Activated CD4-positive, alpha-beta T cell treated with anti-CD3 and anti-CD28 coated beads, Interleukin-2, Interleukin-4, amounts not matched to agents 100 ng/mL and 50 ng/mL, durations not matched to agents 16 hours and 8 hours (primary cell): ENCODE measurements around the gene FYB1.
A peak's percentile ranks its signal among the peaks of the same experiment; 100 is the strongest.
"Not testable (repeated sequence)": the region's sequence is repeated elsewhere in the genome, so short reads cannot be mapped to it uniquely, and the experiment has no call there.

Experiments
- DNase-seq: peaks from one replicate; pipeline ENCODE4 v3.0.0-alpha.2; 2020; ENCODE audit warnings: low spot score

Gene FYB1, protein sequence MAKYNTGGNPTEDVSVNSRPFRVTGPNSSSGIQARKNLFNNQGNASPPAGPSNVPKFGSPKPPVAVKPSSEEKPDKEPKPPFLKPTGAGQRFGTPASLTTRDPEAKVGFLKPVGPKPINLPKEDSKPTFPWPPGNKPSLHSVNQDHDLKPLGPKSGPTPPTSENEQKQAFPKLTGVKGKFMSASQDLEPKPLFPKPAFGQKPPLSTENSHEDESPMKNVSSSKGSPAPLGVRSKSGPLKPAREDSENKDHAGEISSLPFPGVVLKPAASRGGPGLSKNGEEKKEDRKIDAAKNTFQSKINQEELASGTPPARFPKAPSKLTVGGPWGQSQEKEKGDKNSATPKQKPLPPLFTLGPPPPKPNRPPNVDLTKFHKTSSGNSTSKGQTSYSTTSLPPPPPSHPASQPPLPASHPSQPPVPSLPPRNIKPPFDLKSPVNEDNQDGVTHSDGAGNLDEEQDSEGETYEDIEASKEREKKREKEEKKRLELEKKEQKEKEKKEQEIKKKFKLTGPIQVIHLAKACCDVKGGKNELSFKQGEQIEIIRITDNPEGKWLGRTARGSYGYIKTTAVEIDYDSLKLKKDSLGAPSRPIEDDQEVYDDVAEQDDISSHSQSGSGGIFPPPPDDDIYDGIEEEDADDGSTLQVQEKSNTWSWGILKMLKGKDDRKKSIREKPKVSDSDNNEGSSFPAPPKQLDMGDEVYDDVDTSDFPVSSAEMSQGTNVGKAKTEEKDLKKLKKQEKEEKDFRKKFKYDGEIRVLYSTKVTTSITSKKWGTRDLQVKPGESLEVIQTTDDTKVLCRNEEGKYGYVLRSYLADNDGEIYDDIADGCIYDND

DNA sequence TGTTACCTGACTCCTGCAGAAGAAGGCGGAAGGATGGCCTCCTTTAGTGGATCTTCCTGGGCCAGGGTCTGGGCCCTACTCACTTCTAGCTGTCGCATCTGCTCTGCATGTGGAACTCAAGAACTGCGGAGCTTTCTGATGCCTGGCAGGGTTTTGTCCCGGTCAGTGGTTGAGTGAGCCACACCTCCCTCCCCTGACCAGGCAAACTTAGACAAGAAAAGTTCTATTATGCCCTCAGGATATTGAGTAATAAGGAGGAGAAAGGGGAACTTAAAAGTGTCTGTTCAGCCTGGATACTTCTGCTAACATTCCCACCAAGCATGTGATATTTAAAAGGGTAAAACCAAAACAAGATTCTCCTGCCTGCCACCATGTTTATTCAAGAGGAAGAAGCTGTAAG, at the start of gene FYB1:
FYB1 (minus strand) TSS at position 127 of the 400 bp plus-strand sequence. CDS start 16,603 bp downstream, outside the sequence.
- no peak for DNase-seq

DNA sequence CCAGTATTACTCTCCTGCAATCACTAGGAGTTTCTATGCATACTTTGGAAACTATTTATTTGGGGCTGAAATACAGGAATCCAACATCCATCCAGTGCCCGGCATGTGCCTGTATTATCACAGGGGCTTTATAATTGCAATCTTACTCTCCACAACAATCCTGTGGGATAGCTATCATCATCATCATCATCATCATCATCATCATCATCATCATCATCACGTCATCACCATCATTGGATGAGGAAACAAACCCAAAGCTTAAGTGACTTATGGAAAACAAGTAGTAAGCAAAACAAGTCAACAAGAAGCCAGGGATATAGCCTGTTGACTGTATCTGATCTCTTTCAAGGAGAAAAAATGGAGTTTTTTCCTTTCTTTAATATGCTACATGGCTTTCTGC, 47.8 kb upstream of the FYB1 start:
- no peak for DNase-seq

DNA sequence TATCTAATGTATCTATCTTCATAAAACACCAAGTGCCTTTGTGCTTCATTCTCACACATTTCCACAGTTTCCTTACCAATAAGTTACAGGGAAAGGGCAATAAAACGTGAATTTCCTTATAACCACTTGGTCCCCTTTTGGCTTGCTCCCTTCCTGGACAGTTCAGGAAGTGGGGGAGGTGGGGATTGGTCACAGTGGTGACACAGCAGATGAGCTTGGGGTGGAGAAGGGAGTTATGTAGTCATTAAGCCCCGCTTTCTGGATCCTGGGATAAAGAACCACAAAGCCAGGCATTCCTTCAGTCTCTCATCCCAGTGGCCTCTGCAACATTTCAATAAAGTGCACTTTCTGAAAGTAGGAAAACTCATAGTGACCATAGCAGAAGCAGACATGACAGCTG, 47.1 kb upstream of the FYB1 start:
- DNase-seq, result no peak

DNA sequence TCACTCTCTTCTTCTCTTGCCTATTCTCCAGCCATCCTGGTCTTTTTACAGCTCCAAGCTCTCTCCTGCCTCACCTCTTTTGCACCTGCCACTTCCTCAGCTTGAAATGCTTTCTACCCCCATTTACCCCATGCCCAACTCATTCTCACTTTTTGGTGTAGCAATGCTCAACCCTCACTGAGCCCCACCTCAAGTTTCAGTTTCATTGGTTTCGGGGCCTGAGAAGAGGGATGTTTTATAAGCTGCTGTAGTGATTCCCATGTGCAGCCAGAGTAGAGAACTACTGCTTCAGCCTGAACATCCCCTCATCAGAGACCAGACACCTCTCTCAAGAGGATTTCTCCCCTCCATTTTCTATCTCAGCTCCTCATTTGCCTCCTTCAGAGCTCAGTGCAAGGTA, 45.2 kb upstream of the FYB1 start:
- peak; percentile 59 for DNase-seq

DNA sequence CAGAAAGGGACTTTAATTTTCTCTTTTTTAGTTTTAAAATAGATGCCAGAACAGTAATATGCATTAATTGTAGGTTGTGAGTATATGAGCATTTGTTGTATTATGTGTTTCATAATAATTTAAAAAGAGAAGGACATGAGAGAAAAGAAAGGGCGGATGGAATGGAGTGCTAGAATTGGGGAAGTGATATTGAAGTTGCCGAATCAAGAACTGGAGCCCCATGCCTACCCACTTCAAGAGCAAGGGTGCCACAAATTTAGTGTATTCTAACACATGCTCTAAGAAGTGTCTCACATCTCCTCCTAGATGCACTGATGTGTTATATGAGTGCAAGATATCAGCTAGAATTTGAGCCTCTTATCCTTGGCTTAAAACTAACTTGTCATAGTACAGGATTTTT, 43.6 kb upstream of the FYB1 start:
- no peak for DNase-seq

DNA sequence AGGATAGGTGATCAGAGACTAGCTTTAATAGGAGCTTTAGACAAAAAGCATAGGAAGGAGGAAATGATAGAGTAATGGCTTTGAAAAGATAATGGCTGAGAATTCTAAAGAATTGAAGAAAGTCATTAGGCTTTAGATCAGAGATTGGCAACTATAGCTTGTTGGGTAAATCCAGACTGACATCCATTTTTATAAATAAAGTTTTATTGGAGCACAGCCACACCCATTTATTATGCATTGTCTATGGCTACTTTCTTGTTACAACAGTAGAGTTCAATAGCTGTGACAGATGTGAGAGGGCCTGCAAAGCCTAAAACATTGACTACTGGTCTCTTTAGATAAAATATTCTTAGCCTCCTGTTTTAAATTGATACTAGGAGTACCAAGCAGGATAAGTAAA, 40.7 kb upstream of the FYB1 start:
- DNase-seq, result no peak

DNA sequence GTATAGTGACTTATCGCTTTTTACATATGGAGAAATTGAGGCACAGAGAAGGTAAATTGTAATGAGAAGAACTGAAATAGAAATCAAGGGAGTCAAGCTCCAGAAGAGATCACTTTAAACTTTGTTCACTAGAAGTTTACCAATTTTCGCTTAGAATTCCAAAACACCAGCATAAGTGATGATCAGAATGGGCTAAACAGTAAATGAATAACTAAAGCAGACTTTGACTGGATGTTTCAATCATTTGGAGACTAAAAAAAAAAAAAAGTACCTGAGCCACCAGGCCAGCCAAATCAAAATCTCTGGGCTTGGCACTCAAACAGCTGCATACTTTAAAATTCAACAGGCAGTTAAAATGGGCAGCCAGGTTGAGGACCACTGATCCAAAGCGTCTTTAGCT, 38.2 kb upstream of the FYB1 start:
- DNase-seq, result no peak

DNA sequence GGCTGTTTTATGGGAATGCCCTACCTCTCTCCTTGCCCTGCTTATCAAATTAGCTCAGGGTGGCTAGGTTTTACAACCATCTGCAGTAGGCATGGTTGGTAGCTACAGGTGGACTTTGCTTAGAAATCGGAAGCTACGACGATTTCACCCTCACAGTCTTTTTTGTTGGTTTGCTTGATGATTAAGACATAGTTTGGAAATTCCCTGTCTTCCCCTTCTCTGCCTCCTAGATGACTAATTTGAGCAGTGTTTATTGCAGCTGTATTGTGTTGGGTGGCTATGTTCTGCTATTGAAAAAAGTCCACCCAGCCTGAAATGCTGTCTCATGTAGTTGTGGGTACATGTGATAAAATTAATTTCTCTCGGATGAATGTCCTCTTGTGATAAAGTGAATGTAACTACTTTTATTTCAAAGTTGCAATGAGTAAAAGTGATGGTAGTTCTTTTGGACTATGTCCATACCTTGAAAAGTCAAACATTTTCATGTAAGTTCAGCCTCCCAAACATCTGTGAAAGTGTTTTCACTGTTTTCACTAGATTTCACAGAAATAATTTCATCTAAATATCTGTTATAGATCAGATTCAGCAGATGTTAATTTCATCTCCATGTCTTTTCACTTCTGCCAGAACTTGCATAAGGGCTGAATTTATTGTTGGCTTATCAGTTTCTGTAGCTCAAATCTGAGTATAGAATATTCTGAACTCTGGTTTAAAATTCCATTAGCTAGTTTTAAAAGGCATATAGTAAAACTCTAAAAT, 37.3 kb upstream of the FYB1 start:
- peak; percentile 68 for DNase-seq

DNA sequence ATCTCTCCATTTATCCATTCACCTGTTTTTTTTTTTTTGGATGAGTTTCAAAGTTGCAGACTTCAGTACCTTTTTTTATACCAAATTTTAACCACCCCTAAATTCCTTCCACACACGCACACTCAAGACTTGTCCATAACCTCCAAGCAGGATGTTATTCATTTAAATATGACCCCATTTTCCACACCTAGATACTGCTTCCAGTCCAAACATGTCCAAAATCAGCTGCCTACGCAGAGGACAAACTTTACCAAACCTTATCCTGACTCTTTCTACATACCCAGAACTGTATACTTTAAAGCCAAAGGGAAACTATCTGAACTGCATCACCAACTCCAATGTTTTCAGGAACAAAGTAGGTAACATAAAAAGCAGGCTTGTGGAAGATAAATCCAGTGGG, 36.0 kb upstream of the FYB1 start:
- no peak for DNase-seq

DNA sequence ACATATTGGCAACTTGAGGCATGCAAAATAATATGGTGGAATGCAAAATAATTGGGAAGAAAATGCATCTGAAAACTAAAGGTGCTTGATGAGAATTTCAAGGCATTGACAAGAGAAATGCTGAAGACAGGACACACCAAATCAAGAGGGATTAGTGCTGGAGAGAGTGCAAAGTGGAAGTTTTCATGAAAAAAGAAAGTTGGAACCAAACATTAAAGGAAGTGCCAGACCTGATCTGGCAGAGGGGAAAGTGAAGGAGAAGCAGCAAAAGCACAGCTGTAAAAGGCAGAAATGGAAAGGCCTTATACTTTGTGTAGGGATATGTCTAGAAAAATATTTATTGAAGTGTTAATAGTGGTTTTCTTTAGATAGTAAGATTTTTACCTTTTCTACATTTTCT, 35.3 kb upstream of the FYB1 start:
- no peak for DNase-seq

DNA sequence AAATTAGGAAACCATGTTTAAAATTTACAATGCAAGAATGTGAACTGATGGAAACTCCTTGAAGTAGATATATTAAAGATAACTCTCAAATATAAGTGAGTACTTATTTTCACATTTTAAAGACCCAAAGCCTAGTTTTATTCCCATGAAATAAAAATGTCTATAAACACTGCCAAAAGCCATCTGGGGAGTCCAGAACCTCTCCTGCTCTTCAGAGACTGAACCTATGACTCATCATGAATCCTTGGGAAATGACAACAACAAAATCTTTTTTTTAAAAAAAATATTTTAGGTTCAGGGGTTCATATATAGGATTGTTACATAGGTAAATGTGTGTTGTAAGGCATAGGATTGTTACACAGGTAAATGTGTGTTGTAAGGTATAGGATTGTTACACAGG, 33.8 kb upstream of the FYB1 start:
- no peak for DNase-seq

DNA sequence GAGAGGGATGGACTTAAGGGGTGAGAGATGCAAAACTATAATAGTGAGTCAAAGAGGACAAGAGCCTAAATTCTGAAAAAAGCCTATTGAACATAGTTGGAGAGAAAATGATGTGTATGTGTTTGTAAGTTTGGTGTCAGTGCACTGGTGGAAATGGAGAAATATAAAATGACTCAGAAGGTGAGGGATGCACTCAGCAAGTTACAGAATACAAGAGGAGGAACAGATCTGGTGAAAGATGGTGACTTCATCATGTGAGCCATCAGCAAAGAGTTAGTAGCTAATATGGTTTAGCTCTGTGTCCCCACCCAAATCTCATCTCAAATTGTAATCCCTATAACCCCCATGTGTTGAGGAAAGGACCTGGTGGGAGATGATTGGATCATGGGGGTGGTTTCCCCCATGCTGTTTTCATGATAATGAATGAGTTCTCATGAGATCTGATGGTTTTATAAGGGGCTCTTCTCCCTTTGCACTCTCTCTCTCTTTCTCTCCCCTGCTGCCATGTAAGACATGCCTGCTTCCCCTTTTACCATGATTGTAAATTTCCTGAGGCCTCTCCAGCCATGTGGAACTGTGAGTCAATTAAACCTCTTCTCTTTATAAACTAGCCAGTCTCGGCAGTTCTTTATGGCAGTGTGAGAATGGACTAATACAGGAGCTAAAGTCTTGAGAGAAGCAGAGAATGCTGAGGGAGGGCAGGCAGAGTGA, 30.4 kb upstream of the FYB1 start:
- DNase-seq, result no peak

DNA sequence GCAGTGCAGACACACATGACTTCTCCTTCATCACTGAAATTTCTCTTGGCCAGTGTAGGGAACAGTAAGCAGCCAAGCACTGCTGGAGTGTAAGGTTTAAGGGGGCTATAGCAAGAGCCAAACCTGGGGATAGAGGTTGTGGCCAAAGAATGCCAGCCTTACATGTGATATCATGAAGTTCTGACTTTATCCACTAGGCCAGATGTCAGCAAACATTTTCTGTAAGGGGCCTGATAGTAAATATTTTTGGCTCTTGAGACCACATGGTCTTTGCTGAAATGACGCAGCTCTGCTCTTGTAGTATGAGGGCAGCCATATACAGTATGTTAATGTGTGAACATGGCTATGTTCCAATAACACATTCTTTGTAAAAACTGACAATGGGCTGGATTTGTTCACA, 29.7 kb upstream of the FYB1 start:
- DNase-seq, result no peak

DNA sequence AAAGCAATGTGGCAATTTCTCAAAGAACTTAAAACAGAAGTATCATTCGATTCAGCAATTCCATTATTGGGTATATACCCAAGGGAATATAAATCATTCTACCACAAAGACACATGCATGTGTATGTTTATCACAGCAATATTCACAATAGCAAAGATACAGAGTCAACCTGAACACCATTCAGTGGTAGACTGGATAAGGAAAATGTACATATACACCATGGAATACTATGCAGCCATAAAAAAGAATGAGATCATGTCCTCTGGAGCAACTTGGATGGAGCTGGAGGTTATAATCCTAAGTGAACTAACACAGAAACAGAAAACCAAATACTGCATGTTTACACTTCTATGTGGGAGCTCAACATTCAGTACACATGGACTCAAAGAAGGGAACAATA, 21.4 kb upstream of the FYB1 start:
- DNase-seq, result no peak

DNA sequence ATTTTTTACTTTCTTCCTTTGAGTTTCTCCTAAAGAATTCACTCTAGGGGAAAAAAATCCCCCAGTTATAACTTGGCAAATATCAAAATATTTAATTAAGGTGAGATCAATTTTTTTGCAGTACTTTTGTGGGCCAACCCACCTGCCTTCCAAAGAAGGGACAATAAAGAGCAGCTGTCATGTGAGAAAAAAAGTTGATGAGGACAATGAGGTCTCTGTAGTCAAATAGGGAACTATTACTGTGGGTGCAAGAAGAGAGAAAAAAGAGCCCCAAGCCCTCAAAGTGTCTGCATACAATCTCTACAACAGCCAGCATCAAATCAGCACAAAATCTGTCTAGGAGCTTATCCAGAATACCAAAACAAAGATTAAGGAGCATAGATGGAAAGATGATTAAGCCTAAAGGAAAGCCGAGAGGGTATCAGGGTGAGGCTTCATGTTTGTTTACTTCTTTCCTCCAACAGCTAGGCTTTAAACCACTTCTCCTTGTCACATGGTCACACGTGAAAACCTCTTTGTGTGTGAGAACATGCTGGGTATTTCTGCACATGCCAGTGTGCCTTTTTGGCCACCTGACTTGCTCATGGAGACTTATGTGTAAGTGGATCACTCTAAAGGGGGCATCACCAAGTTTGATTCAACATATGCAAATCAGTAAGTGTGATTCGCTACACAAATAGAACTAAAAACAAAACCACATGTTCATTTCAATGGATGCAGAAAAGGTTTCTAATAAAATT, 19.2 kb upstream of the FYB1 start:
- no peak for DNase-seq

DNA sequence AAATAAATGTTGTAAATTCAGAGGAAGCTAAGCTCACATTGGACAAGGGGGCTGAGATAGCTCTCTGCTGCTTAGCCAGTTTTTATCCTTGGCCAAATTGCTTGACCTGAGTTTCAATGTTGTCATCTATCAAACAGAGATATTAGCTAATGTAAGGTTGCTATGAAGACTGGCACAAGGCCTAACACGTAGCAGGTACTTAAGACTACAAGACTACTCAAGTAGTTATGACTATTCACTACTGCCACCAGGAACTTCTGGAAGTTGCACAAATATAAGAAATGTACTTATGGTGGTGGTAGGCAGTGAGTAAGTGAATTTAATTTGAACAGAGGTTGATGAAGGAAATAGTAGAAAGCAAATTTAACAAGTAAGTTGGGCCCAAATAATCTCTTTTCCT, 17.4 kb upstream of the FYB1 start:
- no peak for DNase-seq

DNA sequence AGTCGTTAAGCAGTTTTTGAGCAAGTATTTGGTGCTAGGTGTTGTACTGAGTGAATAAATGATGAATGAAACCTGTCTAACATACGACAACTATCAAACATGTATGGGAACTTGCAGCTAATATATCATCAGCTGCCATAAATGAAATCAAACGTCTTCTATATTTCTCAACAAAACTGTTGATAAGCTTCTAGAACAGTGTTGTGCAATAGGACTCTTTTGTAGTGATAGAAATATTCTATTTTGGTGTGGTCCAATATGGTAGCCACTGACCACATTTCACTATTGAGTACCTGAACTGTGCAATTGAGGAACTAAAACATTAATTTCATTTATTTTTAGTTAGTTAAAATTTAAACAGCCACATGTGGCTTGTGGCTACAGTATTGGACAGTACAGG, 16.3 kb upstream of the FYB1 start:
- no peak for DNase-seq

DNA sequence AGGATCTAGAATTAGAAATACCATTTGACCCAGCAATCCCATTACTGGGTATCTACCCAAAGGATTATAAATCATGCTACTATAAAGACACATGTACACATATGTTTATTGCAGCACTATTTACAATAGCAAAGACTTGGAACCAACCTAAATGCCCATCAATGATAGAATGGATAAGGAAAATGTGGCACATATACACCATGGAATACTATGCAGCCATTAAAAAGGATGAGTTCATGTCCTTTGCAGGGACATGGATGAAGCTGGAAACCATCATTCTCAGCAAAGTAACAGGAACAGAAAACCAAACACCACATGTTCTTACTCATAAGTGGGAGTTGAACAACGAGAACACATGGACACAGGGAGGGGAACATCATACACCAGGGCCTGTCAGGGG, 15.1 kb upstream of the FYB1 start:
- not testable (repeated sequence) for DNase-seq

DNA sequence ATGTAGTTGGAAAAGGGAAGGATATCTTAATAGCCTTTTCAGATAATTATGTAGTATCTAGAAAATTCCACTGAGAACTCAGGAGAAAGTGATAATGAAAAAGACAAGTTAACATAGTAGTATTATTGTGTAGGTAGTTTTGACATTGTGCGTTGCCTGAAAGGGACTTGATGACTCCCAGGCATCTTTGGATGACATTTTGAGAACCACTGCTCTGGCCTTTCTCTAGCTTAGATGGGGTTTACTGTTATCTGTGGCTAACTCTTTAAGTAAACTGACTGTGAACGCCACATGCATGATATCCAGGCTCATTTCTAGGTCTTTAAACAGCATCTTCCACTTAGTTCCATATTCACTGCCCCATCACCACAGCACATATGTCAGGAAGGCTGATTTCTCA, 14.4 kb upstream of the FYB1 start:
- DNase-seq, result no peak

DNA sequence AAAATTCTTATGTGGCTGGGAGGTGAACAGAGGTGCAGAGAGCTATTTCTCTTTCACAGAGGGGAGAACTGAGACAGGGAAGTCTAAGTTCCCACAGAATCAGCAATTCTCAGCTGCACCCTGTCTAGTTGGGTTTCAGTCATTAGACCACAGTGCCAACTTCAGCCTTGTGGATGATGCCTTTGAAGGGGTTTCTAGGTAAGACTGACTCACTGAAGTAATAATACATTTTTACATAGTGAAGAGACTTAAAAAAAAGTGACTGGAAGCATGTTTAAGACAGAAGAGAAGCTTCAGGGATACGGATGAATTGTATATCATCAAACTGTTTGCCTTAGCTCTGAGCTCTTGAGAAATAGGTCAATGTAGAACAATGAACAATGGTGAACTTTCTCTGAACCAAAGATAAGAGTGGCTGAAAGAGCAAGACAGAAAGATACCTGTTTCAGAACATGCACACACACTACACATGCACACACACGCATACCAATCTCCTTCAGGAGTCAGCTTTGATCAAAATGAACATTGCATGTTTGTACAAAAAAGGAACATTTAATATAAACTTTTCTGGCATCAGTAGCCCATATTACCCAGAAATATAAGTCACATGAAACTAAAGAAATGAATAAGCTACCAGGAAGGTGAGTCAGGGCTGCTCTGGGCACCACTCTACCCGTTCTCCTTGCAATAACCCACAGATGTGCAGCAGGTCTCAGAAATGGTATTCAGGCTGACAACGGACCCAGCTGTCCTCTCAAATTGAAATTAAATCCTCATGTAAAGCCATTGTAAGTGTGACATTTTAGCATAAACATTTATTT, 12.6 kb upstream of the FYB1 start:
- peak; percentile 84 for DNase-seq
